Endothelial cell of umbilical vein (primary cell): ENCODE results near the gene MXI1.

Experiments used
- CTCF ChIP-seq, 2 donors: IDR thresholded peaks; 1 replicate in 1 of 2; 2 replicates in 1 of 2; pipeline ENCODE4 v1.5.1; 2011; ENCODE audit warnings: low read length in 2 of 2, mild to moderate bottlenecking in 2 of 2, moderate library complexity in 2 of 2, control low read depth in 1 of 2, inconsistent platforms in 1 of 2, low read depth in 1 of 2; ENCODE audit not compliant: insufficient read depth in 1 of 2; ENCODE audit errors: extremely low read depth in 1 of 2
- GATA2 ChIP-seq: IDR thresholded peaks from 2 replicates; pipeline ENCODE4 v1.7.0; 2011; ENCODE audit warnings: low read depth, mild to moderate bottlenecking, moderate library complexity, mixed read lengths, low read length; ENCODE audit not compliant: insufficient read length, insufficient read depth
- MAX ChIP-seq: IDR thresholded peaks from 2 replicates; pipeline ENCODE4 v1.6.1; 2011; ENCODE audit not compliant: insufficient read depth, insufficient read length
- MYC ChIP-seq: IDR thresholded peaks from one replicate; pipeline ENCODE4 v1.6.1; 2011; ENCODE audit warnings: mild to moderate bottlenecking, low read depth, low read length
- POLR2A ChIP-seq: IDR thresholded peaks from 2 replicates; pipeline ENCODE4 v1.6.1; 2012; ENCODE audit warnings: low read depth, mild to moderate bottlenecking, control low read depth, low read length
- POLR2AphosphoS5 ChIP-seq: IDR thresholded peaks from 2 replicates; pipeline ENCODE4 v1.6.1; 2012; ENCODE audit warnings: low read depth, mild to moderate bottlenecking, control low read depth, low read length, moderate library complexity; ENCODE audit not compliant: insufficient read depth

DNA sequence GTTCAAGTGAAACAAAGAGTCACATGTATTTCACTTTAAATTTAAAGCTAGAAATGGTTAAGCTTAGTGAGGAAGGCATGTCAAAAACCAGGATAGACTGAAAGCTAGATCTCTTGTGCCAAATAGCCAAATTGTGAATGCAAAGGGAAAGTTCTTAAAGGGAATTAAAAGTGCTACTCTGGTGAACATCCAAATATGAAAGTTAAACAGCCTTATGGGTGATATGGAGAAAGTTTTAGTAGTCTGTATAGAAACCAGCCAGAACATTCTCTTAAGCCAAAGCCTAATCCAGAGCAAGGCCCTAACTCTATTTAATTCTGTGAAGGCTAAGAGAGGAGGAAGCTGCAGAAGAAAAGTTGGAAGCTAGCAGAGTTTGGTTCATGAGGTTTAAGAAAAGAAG lies 47.1 kb downstream of the MXI1 start:
- no peak for TF ChIP-seq CTCF (IDR thresholded peaks at IDR 0.05; ENCODE audit: extremely low read depth in 1 of 2, insufficient read depth in 1 of 2, low read depth in 1 of 2, low read length in 2 of 2)
- TF ChIP-seq POLR2A = no peak
- no peak for TF ChIP-seq MAX
- TF ChIP-seq GATA2 = no peak
- TF ChIP-seq MYC = no peak
- TF ChIP-seq POLR2AphosphoS5 = no peak
